Measurements from ENCODE around the gene AHRR. TPM values are rescaled to one million over a fixed set of nuclear protein-coding genes. Genes with fewer than 3 reads are reported as not detected.

AHRR gene
- total RNA-seq, 1 donor: 0.31 TPM

GRCh38 chr5:418162-419121, 96.9 kb downstream of the AHRR start:
- no peaks in the 10 kb centered on the region for H3K27me3 ChIP-seq (ENCODE audit: insufficient read depth, low read length)
- no peak overlapping the region for H3K4me3 ChIP-seq (ENCODE audit: low read length)
- H3K9me3 ChIP-seq (ENCODE audit: low read depth, low read length): no peaks in the 10 kb centered on the region
- no peaks in the 10 kb centered on the region for H3K4me1 ChIP-seq (ENCODE audit: insufficient read depth, low read length)

GRCh38 chr5:419970-420369, 98.5 kb downstream of the AHRR start:
- no peak overlapping the region for H3K4me3 ChIP-seq (ENCODE audit: low read length)
- peaks cover 6% of the 10 kb centered on the region for H3K4me1 ChIP-seq (ENCODE audit: insufficient read depth, low read length)
- H3K27me3 ChIP-seq (ENCODE audit: insufficient read depth, low read length): no peaks in the 10 kb centered on the region
- H3K9me3 ChIP-seq (ENCODE audit: low read depth, low read length): no peaks in the 10 kb centered on the region

- Histone ChIP-seq H3K4me1 (ENCODE audit: insufficient read depth, low read length) (peaks cover 7% of the 10 kb centered on the region), H3K4me3 (ENCODE audit: low read length) (no peak overlapping the region), H3K9me3 (ENCODE audit: low read depth, low read length) (no peaks in the 10 kb centered on the region), H3K27me3 (ENCODE audit: insufficient read depth, low read length) (no peaks in the 10 kb centered on the region)
Measured at GRCh38 chr5:420632-421286, 99.2 kb downstream of the AHRR start.

- Histone ChIP-seq H3K27me3 (ENCODE audit: insufficient read depth, low read length) (no peaks in the 10 kb centered on the region), H3K4me1 (ENCODE audit: insufficient read depth, low read length) (peaks cover 7% of the 10 kb centered on the region), H3K4me3 (ENCODE audit: low read length) (no peak overlapping the region), H3K9me3 (ENCODE audit: low read depth, low read length) (no peaks in the 10 kb centered on the region)
Measured at GRCh38 chr5:421287-421880, 99.9 kb downstream of the AHRR start.

- Histone ChIP-seq H3K4me1 (ENCODE audit: insufficient read depth, low read length) (peaks cover 7% of the 10 kb centered on the region), H3K27me3 (ENCODE audit: insufficient read depth, low read length) (no peaks in the 10 kb centered on the region), H3K4me3 (ENCODE audit: low read length) (no peak overlapping the region), H3K9me3 (ENCODE audit: low read depth, low read length) (no peaks in the 10 kb centered on the region)
Measured at GRCh38 chr5:421901-422300, 100.4 kb downstream of the AHRR start.

- Histone ChIP-seq H3K4me3 (ENCODE audit: low read length) (no peak overlapping the region), H3K9me3 (ENCODE audit: low read depth, low read length) (no peaks in the 10 kb centered on the region), H3K4me1 (ENCODE audit: insufficient read depth, low read length) (peaks cover 7% of the 10 kb centered on the region), H3K27me3 (ENCODE audit: insufficient read depth, low read length) (no peaks in the 10 kb centered on the region)
Measured at GRCh38 chr5:422323-423232, 101.1 kb downstream of the AHRR start.

GRCh38 chr5:423233-423565, 101.7 kb downstream of the AHRR start:
- no peak overlapping the region for H3K4me3 ChIP-seq (ENCODE audit: low read length)
- peaks cover 7% of the 10 kb centered on the region for H3K4me1 ChIP-seq (ENCODE audit: insufficient read depth, low read length)
- no peaks in the 10 kb centered on the region for H3K27me3 ChIP-seq (ENCODE audit: insufficient read depth, low read length)
- H3K9me3 ChIP-seq (ENCODE audit: low read depth, low read length): no peaks in the 10 kb centered on the region

GRCh38 chr5:423626-424261, 102.2 kb downstream of the AHRR start:
- H3K4me3 ChIP-seq (ENCODE audit: low read length): no peak overlapping the region
- peaks cover 7% of the 10 kb centered on the region for H3K4me1 ChIP-seq (ENCODE audit: insufficient read depth, low read length)
- no peaks in the 10 kb centered on the region for H3K9me3 ChIP-seq (ENCODE audit: low read depth, low read length)
- no peaks in the 10 kb centered on the region for H3K27me3 ChIP-seq (ENCODE audit: insufficient read depth, low read length)

GRCh38 chr5:424301-425110, 103.0 kb downstream of the AHRR start:
- H3K4me3 ChIP-seq (ENCODE audit: low read length): no peak overlapping the region
- no peaks in the 10 kb centered on the region for H3K9me3 ChIP-seq (ENCODE audit: low read depth, low read length)
- H3K4me1 ChIP-seq (ENCODE audit: insufficient read depth, low read length): peaks cover 7% of the 10 kb centered on the region
- H3K27me3 ChIP-seq (ENCODE audit: insufficient read depth, low read length): no peaks in the 10 kb centered on the region

GRCh38 chr5:425714-426113, 104.2 kb downstream of the AHRR start:
- Histone ChIP-seq H3K4me3 (ENCODE audit: low read length) (no peak overlapping the region), H3K27me3 (ENCODE audit: insufficient read depth, low read length) (no peaks in the 10 kb centered on the region), H3K4me1 (ENCODE audit: insufficient read depth, low read length) (peaks cover 7% of the 10 kb centered on the region), H3K9me3 (ENCODE audit: low read depth, low read length) (no peaks in the 10 kb centered on the region)

GRCh38 chr5:426392-426976, 105.0 kb downstream of the AHRR start:
- no peaks in the 10 kb centered on the region for H3K9me3 ChIP-seq (ENCODE audit: low read depth, low read length)
- H3K4me3 ChIP-seq (ENCODE audit: low read length): no peak overlapping the region
- peaks cover 7% of the 10 kb centered on the region for H3K4me1 ChIP-seq (ENCODE audit: insufficient read depth, low read length)
- H3K27me3 ChIP-seq (ENCODE audit: insufficient read depth, low read length): no peaks in the 10 kb centered on the region

- Histone ChIP-seq H3K27me3 (ENCODE audit: insufficient read depth, low read length) (no peaks in the 10 kb centered on the region), H3K9me3 (ENCODE audit: low read depth, low read length) (no peaks in the 10 kb centered on the region), H3K4me1 (ENCODE audit: insufficient read depth, low read length) (peaks cover 7% of the 10 kb centered on the region), H3K4me3 (ENCODE audit: low read length) (no peak overlapping the region)
Measured at GRCh38 chr5:427415-428087, 106.0 kb downstream of the AHRR start.

- Histone ChIP-seq H3K4me1 (ENCODE audit: insufficient read depth, low read length) (peaks cover 7% of the 10 kb centered on the region), H3K9me3 (ENCODE audit: low read depth, low read length) (no peaks in the 10 kb centered on the region), H3K27me3 (ENCODE audit: insufficient read depth, low read length) (no peaks in the 10 kb centered on the region), H3K4me3 (ENCODE audit: low read length) (no peak overlapping the region)
Measured at GRCh38 chr5:428219-428618, 106.7 kb downstream of the AHRR start.

All from mononuclear cell (primary cell).